PFSK-1 (cell line): ENCODE data around the gene DIP2B.

Source experiments
- FOXP2 ChIP-seq: optimal IDR thresholded peaks from 2 replicates; pipeline ENCODE3; 2011; ENCODE audit warnings: borderline replicate concordance, control low read depth, inconsistent platforms; ENCODE audit not compliant: insufficient read depth; ENCODE audit errors: extremely low read length, extremely low read depth
- TAF1 ChIP-seq: IDR thresholded peaks from 2 replicates; pipeline ENCODE4 v1.6.1; 2012; ENCODE audit warnings: low read length, control low read depth, borderline replicate concordance; ENCODE audit not compliant: insufficient read depth
- TF ChIP-seq, protein P1 (sequence below), 2 experiments: IDR thresholded peaks; 2 replicates each; pipeline versions ENCODE4 v1.6.1 to v1.8.0; 2011 to 2012; ENCODE audit warnings: low read depth in 2 of 2, low read length in 2 of 2, control low read depth in 1 of 2, inconsistent platforms in 1 of 2, mild to moderate bottlenecking in 1 of 2, moderate library complexity in 1 of 2; ENCODE audit not compliant: insufficient read depth in 1 of 2

DNA sequence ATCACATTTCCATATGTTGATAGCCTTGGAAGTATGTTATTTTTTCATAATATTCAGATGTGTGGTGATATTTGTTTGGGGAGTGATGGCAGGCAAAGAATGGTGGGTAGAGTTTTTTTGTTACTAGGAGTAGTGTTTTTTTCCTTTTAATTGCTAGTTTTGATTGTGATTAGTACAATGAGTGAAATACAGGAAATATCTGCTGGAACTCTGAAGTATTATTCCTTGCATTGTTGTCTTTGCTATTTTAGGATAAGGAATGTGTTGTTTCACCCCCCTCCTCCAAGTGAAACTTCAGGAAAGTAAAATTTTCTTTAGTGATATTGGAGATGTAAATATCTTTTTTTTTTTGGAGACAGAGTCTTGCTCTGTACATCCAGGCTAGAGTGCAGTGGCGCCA is 105.4 kb downstream of the DIP2B start:
- TF ChIP-seq FOXP2, result no peak
- TF ChIP-seq TAF1, result no peak
- TF ChIP-seq, protein P1, sequence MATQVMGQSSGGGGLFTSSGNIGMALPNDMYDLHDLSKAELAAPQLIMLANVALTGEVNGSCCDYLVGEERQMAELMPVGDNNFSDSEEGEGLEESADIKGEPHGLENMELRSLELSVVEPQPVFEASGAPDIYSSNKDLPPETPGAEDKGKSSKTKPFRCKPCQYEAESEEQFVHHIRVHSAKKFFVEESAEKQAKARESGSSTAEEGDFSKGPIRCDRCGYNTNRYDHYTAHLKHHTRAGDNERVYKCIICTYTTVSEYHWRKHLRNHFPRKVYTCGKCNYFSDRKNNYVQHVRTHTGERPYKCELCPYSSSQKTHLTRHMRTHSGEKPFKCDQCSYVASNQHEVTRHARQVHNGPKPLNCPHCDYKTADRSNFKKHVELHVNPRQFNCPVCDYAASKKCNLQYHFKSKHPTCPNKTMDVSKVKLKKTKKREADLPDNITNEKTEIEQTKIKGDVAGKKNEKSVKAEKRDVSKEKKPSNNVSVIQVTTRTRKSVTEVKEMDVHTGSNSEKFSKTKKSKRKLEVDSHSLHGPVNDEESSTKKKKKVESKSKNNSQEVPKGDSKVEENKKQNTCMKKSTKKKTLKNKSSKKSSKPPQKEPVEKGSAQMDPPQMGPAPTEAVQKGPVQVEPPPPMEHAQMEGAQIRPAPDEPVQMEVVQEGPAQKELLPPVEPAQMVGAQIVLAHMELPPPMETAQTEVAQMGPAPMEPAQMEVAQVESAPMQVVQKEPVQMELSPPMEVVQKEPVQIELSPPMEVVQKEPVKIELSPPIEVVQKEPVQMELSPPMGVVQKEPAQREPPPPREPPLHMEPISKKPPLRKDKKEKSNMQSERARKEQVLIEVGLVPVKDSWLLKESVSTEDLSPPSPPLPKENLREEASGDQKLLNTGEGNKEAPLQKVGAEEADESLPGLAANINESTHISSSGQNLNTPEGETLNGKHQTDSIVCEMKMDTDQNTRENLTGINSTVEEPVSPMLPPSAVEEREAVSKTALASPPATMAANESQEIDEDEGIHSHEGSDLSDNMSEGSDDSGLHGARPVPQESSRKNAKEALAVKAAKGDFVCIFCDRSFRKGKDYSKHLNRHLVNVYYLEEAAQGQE (IDR thresholded peaks at IDR 0.05; ENCODE audit: insufficient read depth in 1 of 2, low read depth in 2 of 2, low read length in 2 of 2), result no peak
